ENCODE data around the gene BMPR1A.

The BMPR1A gene

DNA sequence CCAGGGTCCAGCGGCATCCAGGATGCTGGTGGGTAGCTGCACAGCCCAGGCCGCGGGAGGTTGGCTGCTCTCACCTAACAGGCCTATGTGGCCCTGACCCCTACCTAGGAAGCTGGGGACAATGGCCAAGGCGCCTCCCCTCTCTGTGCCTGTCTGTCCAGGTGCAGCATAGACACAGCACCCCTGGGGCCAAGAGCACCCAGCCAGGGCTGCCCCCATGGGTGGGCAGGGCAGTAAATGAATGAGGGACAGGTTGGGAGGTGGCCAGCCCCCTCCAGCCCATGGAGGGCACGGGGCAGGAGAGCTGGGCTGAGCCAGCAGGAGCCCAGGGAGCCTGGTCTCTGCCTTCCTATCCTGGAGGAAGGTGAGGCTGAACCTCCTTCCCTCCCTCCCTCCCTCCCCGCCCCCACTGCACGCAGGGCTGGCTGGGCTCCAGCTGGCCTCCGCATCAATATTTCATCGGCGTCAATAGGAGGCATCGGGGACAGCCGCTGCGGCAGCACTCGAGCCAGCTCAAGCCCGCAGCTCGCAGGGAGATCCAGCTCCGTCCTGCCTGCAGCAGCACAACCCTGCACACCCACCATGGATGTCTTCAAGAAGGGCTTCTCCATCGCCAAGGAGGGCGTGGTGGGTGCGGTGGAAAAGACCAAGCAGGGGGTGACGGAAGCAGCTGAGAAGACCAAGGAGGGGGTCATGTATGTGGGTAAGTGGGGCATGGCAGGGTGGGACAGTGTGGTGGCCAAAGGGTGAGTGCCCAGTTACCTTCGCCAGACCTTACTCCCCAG, 201.9 kb downstream of the BMPR1A start, which contains the start of gene SNCG:
Gene SNCG, plus strand, starts transcription at position 484 of the 785 bp plus-strand sequence. Its CDS starts 99 bp downstream, at position 583.
- DNase-seq, result no peak

DNA sequence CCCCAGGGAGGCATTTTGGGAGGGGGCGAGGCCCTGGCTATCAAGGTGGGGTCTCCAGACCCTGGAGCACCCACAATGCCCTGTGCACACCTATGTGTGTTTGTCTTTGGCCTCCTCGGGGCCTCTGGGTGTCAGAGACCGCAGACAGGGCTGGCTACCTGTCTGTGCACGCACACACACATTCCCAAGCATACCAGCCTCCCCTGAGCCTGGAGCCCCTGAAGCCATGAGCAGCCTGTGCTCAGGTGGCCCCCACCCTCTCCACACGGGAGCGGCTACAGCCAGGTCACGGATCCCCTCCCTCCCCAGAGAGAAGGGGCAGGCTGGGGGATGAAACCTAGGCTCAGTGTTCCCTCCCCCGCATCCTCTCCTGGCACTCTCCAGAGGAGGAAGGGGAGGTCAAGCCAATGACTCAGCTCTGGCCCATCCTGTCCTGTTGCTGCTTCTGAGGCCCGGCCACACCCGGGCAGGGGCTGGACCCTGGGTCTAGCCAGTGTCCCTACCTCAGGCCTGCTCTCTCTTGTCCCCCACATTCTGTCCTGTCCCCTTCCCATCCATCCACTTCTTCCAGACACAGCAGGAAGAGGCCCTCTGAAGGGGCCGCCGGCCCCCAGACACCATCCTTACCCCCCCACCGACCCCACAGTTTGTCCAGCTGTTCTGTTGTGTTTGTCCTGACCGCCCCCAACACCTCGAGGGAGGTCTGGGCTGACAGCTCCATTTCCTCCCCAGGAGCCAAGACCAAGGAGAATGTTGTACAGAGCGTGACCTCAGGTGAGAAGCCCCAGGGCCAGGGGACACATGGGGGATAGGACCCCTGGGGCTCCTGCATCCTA, 202.7 kb downstream of the BMPR1A start:
- DNase-seq, result no peak

DNA sequence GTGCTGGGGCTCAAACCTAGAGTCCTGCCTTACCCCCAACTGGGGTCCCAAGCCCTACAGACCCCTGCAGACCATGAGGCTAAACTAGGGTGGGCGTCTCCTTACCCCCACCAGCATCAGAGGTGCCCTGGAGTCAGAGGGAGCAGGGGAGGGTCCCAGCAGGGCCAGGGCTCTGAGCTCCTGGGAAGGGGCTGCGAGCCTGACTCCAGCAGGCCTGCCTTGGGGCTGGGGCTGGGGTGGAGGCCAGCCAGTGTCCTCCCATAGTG, 203.3 kb downstream of the BMPR1A start:
- DNase-seq, result no peak

DNA sequence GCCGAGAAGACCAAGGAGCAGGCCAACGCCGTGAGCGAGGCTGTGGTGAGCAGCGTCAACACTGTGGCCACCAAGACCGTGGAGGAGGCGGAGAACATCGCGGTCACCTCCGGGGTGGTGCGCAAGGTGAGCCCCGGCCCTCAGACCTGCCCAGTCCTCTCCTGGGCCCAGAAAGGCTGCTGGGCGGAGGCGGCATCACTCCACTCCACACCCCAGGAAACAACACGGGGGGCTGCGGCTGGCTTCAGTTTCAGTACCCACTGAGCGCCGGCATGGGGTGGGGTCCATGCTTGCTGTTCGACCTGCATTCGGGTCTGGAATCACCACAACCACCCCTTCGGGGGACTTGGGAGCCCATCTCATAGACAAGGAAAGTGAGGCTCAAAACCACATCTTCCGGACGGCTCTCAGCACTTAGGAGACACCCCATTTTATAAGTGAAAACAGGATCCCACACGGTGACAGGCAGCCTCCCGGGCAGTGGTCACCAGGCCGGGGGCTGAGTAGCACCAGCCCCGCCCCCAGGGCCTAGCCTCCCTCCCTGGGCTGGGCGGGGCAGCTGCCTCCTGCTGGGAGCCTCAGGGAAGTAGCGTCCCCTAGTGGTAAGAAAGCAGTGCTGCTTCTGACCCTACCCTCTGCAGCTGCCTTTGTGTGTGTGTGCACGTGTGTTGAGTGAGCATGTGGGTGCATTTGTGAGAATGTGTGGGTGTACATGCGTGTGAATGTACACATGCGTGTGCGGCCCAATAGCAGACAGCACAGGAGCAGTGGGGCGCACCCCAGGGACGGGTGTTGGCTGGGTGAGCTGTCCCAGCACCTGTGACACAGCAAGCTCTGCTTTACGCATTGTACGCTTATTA, 203.8 kb downstream of the BMPR1A start:
- DNase-seq, result peak in 3 of 5 experiments; percentile 24 to 74 (median 31)

DNA sequence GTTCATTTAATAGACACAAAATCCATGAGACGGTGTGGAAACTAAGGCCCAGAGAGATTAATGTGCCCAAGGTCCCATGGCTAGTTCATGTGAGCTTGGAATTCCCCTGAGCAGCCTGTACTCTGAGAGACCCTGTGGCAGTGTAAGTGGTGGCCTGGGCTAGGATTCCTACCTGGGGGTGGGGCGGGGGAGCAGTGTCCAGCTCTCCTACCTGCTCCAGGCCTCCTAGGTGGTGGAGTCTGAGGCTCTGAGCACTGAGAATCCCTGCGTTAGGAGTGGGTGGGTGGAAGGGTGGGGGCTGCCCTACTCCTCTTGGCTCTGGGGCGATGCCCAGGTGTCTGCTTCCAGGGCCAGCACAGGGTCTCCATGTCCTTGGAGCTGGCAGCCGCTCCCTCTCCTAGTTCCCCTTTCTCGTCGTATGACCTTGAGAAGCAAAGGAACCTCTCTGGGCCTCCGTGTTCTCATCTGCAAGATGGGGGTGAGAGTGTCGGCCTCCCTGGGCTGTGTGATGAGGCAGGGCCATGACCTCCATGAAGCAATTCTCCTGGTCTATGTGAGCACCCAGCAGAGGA, 204.5 kb downstream of the BMPR1A start:
- DNase-seq, result no peak

DNA sequence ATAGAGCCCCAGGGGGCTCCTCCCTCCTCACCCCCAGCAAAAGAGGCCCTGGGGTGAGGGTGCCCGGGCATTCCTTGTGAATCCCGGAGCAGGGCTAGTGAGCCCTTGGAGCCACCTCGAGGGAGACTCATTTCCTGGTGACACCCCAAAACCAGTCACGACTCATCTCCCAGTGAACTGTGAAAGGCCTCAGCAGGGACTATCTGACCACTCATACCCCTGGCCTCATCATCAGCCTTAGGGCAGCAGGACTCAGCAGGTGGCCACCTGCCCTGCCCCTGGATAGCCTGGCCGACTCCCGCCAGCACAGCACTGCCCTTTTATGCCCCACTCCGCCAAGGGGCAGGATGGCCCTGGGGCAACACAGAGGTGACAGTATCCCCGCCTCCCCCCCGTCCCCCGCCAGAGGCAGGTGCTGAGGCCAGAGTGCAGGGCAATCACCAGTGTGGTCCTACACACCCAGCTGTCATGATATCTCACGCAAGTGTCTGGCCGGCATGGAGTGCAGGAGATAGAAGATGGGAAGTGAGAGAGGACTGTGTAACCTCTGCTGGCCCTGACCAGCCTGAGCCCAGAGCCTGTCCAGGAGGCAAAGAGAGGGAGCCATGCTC, 205.2 kb downstream of the BMPR1A start:
- DNase-seq, result no peak

DNA sequence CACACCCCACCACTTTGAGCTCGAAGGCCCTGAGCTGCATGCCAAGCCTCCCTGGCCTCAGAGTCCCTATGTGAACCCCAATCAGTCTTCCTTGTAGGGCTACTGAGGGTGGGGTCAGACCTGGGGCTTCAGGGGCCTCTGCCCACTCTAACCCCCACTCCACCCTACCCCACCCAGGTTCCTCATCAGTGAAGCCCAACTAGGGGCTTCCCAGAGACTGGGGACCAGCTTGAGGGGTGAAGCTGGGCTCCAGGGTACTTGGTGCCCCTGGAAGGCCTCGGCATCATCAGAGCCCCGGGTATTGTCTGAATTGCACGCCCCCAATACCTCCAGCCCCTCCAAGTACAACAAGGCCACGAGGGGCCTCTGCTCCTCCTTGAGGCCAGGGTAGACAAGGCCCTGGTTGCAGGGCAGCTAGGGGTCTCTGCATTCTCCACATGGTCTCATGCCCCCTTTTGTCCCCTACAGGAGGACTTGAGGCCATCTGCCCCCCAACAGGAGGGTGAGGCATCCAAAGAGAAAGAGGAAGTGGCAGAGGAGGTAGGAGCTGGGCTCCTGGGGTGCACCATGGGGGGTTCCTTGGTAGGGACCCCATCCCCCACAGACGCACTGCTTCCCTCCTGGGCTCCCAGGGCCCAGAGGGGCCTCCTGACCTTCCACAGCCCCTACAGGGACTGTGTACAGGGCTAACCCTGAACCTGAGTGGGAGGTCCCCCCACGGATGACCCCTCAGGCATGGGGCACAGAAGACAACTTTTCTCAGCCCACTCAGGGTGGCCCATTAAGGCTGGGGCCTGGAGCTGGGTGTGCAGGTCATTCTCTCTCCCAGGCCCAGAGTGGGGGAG, 205.9 kb downstream of the BMPR1A start:
- no peak for DNase-seq

DNA sequence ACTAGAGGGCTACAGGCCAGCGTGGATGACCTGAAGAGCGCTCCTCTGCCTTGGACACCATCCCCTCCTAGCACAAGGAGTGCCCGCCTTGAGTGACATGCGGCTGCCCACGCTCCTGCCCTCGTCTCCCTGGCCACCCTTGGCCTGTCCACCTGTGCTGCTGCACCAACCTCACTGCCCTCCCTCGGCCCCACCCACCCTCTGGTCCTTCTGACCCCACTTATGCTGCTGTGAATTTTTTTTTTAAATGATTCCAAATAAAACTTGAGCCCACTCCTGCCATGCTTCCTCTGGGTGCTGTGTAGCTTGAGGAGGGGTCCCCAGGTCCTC, 206.5 kb downstream of the BMPR1A start:
- no peak for DNase-seq

DNA sequence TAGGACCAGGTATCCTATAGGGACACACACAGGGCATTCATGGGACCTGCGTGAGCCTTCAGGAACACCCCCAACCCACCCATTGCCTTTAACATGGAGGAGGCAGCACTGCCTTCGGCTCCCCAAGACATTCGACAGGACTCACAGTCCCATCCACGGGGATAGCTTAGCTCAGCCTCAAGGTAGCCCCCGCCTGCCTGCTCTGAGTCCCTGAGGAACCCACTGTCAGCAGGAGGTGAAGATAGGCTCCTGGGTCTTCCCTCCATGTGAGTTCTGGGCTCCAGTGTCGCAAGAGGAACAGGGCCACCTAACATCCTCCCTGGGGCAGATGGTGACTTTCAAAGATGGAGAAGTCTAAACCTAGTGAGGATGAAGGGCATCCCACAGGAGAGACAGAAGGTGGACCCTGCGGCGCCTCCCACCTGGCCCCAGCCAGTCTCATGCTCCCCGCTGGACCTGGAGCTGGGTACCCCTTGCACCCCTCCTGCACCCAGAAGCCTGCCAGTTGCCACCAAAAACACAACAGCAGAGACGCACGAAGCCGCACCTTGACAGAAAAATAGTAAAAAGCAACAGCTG, 207.0 kb downstream of the BMPR1A start:
- DNase-seq, result no peak

DNA sequence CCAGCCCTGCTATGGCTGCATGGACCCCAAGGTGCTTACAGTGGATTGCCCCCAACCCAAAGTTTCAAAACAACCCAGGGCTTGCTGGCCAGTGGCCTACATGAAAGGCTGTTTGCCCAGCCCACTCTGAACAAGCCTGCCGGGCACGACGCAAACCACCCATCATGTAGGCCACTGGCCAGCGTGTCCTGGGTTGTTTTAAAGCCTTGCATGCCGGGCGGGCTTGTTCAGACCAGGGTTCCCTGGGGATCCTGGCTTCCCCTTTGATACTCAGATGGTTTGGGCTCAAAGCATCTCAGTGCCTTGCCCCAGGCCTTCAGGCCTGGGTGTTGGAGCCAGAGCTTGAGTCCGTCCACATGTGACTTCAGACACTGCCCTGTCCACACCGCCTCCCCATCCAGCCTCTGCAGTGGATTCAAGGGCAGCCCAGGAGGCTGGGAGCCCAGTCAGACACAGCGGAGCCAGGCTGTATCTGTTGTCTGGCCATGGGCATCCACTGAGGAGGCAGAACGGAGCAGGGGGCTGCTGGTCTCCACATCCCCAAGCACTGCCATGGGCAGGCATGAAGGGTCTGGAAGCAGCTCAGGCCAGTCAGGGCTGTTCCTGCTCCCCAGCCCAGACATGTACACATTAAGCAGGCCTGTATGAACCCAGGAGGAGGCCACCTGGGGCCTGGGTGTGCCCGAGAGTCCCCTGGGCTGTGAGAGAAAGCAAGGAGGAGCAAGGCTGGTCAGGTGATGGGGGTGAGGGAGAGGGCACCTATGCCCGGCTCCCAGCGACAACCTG, 207.8 kb downstream of the BMPR1A start:
- DNase-seq, result no peak

DNA sequence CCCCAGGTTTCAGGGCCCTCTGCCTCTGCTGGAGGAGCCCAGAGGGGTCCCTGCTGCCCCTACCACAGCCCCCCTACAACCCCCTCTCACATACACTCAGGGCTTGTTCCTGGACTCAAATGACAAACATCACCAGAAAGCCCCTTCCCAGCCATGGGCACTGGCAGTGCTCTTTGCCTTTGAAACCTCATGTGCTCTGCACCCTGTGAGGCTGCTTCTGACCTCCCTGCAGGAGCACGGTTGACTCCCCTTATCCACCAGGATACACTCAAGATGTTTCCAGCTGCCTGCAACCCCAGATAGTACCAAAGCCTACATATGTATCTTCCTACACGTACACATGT, 208.4 kb downstream of the BMPR1A start:
- DNase-seq, result no peak

DNA sequence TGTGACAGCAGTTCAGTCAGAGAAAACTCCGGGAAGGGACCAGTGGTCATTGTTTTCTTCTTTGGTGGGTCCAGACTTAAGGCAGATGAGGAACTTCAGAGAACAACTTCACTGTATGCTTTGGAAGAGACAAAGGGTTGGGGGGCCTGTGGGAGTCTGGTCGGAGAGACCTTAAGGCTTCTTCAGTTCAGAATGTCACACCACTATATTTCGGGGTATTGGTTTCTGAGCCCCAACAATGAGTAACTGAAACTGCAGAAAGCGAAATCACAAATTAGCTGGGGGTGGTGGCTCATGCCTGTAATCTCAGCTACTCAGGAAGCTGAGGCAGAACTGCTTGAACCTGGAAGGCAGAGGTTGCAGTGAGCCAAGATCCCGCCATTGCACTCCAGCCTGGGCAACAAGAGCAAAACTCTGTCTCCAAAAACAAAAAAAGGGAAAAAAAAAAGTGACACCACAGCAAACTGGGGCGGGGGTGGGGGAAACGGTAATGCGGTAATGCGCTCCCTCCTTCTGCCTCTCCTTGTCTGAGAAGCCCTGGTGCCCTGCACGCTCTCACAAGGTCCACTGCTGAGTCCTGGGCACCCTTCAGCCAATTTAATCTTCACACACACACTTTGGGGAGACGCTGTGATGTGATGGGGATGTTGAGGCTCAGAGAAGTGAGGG, 209.7 kb downstream of the BMPR1A start:
- DNase-seq, result no peak

DNA sequence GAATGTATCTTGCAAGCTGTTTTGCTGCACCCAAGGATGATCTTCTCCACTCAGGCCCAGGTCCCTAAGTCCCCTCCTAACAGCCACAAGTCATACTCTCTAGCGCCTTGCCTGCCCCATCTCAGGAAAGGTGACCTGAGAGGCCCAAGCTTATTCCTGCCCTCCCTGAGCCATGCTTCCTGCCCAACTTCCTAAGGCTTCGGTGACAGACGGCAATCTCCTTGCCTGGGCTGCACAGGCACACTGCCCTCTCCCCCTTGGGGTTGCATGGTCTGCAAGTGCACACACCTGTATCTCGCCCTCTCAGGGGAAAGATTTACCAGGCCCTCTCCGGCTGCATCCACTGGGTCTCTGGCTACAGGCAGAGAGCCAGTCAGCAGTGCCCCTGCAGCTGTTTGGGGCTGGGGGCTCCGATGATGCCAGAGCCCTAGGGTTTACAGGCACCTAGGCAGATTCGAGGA, 211.1 kb downstream of the BMPR1A start:
- DNase-seq, result no peak

DNA sequence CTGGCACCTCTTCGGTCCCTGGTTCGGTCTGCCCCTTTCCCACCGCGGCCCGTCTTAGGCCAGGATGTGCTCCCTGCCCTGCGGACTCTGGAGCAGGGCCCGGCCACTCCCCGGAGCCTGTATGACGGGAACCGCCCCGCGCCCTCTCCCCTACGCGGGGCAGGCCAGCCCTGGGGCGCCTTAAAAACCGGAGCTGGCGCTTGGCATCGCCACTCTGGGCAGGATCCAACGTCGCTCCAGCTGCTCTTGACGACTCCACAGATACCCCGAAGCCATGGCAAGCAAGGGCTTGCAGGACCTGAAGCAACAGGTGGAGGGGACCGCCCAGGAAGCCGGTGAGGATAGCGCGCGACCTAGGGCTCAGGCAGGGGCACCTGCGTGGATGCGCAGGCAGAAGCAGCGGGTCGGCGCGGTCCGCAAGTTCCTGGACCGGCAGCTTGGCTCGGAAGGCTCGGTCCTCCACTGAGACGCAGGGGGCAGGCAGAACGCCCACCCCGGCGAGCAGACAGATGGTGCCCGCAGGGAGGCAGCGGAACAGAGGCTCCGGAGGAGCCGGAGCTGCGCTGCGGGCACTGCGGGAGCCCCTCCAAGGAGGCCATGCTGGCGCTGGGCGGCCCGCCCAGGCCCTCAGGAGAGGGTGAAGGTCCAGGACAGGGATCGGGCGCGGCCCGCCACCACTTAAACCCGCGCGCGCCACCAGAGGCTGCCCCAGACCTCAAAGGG, 212.0 kb downstream of the BMPR1A start, which contains the start of gene ADIRF:
Gene ADIRF, plus strand, starts transcription at position 212 of the 723 bp plus-strand sequence. Its CDS starts 63 bp downstream, at position 275.
- no peak for DNase-seq

DNA sequence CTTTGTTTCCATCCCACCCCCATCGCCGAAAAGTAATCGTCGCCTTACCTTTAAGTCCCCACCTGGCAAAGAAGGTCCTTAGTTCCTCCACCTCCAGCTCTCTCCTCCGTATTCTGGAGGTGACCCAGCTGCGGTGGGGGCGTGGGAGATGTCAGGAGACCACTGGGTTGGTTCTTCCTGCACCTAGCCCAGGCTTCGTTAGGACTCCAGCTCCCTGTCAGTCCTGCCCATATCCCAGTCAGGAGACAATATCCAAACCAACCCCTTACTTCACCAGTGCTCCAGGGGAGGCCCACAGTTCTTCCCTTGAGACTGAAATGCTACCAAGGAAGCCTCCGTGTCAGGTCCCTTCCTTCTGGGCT, 212.6 kb downstream of the BMPR1A start:
- DNase-seq, result no peak

DNA sequence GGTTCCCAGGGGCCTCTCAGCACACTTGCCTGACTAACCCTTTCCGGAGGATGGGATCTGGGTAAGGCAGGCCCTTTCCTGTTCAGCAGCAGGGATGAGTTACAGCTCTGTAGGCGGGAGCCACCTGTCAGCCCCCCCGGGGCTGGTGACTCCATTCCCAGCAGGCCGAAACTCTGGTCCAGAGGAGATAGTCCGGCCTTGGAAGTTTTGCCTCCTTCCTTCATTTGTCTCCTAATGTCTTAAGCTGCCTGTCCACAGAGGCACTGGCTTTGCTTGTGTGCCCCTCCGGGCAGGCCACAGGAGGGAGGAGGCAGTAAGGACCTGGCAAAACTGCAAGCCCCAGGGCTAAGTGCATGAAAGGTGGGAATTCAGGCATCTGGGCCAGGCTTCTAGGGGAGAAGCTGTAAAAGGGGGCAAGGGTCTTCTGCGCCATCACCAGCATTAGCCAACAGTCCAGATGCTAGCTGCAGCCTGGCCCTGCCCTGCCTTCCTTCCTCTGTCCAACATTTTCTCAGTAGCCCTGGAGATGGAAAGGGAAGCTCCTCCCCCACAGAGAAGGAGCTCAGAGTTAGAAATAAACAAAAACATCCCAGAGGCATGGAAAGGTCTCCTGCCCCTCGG, 213.1 kb downstream of the BMPR1A start:
- DNase-seq, result no peak

DNA sequence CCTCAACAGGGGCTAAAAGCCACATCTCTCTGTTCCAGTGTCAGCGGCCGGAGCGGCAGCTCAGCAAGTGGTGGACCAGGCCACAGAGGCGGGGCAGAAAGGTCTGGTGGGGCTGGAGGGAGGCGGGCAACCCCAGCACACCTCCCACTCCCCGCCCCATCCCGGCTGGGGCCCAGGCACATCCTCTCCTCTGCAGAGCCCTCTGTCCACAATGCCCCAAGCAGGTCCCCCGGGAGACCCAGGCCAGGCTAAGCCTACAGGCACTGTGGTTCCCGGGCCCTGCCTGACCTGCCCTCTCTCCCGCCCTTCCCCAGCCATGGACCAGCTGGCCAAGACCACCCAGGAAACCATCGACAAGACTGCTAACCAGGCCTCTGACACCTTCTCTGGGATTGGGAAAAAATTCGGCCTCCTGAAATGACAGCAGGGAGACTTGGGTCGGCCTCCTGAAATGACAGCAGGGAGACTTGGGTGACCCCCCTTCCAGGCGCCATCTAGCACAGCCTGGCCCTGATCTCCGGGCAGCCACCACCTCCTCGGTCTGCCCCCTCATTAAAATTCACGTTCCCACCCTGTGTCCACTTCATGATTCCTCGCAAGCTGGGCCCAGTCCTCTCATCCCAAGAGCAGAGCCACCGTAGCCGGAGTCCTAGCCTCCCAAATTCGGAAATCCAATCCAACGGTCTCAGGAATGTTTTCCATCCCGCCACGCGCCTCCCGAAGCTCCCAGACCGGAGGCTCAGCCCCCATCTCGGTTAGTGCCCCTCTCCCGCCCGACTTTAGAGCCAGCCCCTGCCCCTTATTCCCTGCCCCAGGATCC, 214.0 kb downstream of the BMPR1A start:
- no peak for DNase-seq

DNA sequence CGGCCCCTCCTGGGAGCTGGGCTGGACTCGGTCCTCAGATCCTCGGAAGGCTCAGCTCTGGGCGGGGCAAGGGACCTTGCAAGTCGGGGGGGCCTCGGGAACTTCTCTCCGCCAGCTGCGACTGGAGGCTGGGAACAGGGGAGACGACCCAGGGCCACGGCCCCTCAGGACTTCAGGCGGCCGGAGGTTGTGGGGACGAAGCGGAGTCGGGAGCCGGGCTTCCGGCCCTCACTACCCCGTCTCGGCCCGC, 214.5 kb downstream of the BMPR1A start:
- DNase-seq, result no peak
